ENCODE results near the gene C2orf81.
A peak's percentile ranks its signal among the peaks of the same experiment; 100 is the strongest.

DNA sequence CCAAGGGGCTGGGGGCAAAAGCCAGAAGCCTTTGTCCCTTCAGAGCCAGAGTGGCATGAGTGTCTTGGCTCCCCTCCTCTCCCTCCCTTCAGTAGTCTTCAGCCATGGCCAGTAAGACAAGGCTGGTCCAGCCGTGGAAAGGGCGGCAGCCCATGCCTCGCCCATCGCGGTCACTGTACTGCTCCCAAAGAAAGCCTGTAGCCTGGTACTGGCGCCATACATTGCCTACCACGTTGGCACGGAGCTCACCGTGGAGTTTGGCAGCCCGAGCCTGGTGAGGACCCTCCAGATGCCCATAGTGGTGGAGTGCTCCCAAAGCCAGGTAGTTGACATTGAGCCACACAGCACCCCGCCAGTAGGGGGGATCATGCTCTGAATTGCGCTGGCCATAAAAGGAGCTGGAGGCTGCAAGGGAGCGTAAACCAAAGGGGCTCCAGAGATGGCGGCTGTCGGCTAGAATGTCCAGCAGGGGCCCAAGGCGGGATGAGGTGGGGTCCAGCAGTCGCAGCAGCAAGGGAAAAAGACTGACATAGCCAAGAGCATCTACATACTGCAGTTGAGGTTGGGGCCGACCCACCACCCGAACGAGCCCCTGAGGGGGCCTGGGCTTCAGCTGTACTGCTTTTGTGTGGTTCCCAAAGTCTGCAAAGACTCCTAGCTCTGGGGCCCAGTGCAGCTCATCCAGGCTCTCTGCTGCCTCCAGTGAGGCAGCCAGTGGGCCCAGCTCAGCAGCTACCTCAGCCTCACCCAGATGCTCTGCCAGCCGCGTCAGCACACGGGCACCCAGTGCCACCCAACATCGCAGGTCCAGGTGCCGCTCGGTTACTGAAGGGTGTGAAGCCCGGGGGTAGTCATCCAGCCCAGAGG, 40.0 kb upstream of the C2orf81 start:
- TF ChIP-seq POLR2AphosphoS5 (IDR thresholded peaks at IDR 0.05), result peak; percentile 2 to 64 (median 52)
- TF ChIP-seq, protein P1, sequence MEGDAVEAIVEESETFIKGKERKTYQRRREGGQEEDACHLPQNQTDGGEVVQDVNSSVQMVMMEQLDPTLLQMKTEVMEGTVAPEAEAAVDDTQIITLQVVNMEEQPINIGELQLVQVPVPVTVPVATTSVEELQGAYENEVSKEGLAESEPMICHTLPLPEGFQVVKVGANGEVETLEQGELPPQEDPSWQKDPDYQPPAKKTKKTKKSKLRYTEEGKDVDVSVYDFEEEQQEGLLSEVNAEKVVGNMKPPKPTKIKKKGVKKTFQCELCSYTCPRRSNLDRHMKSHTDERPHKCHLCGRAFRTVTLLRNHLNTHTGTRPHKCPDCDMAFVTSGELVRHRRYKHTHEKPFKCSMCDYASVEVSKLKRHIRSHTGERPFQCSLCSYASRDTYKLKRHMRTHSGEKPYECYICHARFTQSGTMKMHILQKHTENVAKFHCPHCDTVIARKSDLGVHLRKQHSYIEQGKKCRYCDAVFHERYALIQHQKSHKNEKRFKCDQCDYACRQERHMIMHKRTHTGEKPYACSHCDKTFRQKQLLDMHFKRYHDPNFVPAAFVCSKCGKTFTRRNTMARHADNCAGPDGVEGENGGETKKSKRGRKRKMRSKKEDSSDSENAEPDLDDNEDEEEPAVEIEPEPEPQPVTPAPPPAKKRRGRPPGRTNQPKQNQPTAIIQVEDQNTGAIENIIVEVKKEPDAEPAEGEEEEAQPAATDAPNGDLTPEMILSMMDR (IDR thresholded peaks at IDR 0.05 in 8 of 11, conservative IDR thresholded peaks at IDR 0.05 in 3 of 11), result no peak
- no peak for TF ChIP-seq POLR2A (IDR thresholded peaks at IDR 0.05)

All from spleen (tissue), 7 donors.